HTERT RPE-1 (cell line): Measurements from ENCODE around the gene NCKAP5.

Experiments
- in situ Hi-C: fragments of 300-500 bp; cut with MboI; formaldehyde crosslinking; loops from 4 replicates; pipeline ENCODE4 v1.14.3; 2020; ENCODE audit warnings: low sequenced_read_pairs

Gene NCKAP5

GRCh38 chr2:132790207-132790785 lies 778.0 kb downstream of the NCKAP5 start:
- in situ Hi-C loops = no loop called here

- in situ Hi-C loops = no loop called here
These were observed 779.2 kb downstream of the NCKAP5 start for GRCh38 chr2:132789066-132789465.

GRCh38 chr2:132788310-132788838 lies 779.9 kb downstream of the NCKAP5 start:
- in situ Hi-C loops = no loop called here

DNA sequence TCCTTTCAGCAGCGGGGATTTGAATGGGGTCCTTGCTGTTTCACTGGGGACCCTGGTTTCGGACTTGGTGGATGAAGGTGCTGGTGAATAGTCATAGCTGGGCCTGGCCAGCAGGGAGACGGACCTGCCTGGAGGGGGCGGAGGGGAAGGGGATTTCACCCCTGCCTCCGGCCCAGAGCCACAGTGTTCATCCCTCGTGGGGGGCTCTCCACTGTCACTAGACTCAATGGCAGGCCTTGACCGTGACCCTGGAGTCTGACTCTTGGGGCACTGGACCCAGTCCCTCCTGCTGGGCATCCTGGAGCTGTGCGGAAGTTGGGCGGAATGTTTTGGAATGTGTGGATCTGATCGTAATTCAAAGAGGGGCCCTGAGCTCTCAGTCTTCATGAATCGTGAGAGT lies 784.4 kb downstream of the NCKAP5 start:
- in situ Hi-C loops = no loop called here

GRCh38 chr2:132782176-132782783 lies 786.0 kb downstream of the NCKAP5 start:
- in situ Hi-C loops = no loop called here

DNA sequence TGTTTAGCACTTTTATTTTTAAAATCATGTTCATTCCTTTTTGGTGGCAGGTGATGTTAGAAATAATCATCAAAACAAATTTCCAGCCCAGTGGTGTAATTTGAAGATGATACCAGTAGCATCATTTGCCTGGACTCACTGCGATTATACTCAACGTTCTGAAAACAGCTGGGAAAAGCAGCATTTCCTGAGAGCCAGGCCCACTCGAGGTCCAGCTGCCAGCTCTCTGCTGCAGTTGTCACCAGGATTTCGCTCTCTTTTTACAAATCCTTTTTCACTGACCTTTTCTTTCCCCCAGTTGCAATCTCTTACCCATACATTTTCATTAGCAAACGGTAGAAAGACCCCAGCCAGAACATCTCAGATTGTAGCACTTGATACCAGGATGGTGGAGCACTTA lies 787.6 kb downstream of the NCKAP5 start:
- in situ Hi-C loops = no loop called here

DNA sequence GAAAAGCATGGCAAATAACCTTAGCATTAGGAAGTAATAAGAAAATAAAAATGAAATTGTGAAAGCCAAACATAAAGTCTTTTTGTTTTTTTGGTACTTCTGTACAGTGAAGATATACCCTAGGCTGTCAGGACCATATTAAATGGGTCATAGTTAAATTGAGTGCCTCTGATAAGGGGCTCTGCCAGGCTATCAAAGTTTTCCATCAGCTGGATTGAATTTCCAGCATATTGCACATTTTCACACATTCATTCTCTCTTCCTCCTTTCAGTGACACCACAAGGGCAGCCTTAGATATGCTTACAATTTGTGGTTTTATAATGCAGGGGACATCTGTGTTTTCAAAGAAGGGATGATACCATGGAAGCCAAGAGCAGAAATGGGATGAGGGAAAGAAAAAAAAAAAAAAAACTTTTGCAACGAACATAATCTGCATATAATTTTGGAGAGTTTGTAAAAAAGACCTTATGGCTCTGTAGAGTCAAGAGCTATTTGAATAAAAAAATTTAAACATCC lies 789.0 kb downstream of the NCKAP5 start:
- in situ Hi-C loops = no loop called here

DNA sequence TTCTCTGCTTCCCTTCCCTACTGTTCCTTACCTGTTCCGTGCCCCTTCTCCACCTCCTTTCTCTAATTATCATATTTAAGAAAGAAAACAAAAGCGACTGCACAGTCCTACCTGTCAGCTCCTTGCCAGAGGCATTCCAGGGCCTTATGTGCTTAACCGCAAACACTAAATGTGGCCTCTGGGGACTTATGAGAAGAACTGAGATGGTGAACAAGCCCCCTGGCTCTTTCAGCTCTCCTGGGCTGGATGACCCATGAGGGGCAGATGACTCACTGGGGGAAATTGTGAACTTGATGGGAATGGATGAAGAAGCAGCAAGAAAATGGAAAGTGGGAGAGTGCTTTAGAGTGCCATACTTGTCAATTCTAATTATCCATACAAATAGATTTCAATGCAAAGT lies 792.0 kb downstream of the NCKAP5 start:
- in situ Hi-C loops = no loop called here

DNA sequence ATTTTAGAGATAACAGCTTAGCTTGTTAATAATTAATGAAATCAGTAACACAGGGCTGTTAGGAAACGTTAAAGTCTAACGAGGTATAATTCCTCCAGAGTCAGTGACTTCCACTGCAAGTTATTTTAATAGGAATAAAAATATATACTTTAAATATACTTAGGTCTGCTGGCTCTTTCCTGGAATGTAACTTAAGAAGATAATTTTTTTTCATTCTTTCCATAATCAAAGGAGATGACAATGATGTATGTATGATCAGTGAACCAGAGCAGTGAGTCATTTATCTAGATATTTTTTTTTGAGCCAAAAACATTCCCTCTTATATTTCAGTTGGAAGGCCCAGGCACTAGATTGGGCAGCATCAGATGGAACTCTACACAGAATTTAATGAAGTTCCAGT lies 794.1 kb downstream of the NCKAP5 start:
- in situ Hi-C loops = no loop called here

DNA sequence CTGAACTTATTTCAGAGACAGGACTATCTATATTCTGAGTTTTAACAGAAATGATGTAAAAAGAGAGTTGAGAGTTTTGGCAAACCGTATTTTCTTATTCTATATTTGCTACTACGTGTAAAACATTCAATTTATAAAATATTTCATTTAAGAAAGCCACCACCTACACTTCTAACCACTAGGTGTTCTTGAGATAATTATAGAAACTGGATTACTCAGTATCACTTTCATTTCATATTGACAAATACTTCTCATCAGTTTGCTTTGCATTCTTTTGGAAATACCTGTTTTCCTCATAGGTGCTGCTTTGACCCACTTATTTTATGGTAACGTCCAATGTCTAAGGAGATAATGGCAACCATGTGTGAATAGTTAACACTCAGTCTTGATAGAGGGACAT lies 794.9 kb downstream of the NCKAP5 start:
- in situ Hi-C loops = no loop called here

GRCh38 chr2:132772340-132772739 lies 795.9 kb downstream of the NCKAP5 start:
- in situ Hi-C loops = no loop called here

DNA sequence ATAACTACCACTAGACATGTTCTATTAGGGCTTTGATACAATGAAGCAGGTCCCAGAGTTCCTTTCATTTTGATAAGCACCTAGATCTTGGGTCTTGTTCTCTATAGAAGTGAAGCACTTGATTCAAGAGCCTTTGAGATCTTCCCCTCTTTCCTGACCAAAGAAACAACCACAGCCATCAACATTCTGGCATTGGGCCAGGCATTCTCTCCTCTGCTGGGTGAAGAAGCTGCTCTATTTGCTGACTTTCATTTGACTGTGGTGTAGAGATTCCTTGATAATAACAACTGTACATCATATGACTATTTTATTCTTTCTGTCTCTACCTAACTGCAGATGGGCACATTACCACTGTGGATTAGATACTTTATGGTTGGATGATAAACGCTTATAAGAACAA lies 801.7 kb downstream of the NCKAP5 start:
- in situ Hi-C loops = no loop called here

GRCh38 chr2:132761437-132761836 lies 806.8 kb downstream of the NCKAP5 start:
- in situ Hi-C loops = no loop called here

DNA sequence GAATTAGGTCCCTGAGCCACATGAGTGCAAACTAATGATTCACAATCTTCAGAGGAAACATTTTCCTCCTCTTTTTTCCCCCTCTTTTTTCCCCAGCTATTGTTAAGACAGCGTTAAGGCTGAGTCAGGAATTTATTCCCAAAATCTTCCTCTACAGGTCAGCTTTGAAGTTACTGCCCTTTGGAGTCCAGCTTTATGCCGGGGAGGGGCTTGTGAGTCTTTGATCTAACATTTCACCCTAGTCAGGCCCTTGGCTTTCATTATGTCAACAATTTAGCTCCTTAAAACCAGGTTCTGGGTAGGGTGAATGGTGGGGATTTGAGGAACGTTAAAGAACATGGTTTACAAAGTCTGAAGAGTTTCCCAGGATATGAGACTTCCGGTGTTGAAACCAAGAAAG lies 807.3 kb downstream of the NCKAP5 start:
- in situ Hi-C loops = no loop called here

DNA sequence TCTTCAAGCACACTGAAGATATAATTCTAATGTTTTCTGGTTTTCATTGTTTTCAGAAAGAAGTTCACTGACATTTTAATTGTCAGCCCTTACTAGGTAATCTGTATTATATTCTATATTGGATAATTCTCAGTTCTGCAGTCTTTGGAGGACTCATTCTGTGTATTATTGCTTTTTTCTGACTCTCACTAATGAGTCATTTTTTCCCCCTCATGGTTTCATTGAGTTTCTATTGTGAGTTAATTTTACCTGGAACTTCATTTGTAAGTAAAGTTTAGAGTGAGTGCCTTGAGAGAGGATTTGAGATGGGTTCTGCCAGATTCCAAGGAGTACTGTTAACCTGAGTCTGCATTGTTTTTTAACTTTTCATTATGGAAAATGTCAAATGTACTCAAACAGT lies 807.9 kb downstream of the NCKAP5 start:
- in situ Hi-C loops = no loop called here

GRCh38 chr2:132758995-132759394 lies 809.3 kb downstream of the NCKAP5 start:
- in situ Hi-C loops = no loop called here

DNA sequence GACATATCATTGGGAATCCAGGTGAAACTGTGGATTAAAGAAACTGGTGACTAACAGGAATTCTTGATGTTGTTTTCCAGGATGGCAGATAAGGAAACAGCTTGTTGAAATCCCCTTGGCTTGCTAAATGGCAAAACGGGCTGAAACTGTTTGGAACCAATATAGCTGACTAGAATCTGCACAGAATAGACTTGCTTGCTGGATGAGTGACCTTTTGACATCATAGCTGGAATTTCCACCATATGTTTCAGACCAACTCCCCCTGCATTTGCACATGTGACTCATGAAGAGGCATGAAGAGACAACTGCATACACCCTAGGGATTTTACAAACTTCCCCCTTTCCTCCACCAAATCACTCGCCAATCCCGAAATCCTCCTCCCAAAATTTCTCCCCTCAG lies 810.6 kb downstream of the NCKAP5 start:
- in situ Hi-C loops = no loop called here

- in situ Hi-C loops = no loop called here
These were observed 811.2 kb downstream of the NCKAP5 start for GRCh38 chr2:132757002-132757589.

DNA sequence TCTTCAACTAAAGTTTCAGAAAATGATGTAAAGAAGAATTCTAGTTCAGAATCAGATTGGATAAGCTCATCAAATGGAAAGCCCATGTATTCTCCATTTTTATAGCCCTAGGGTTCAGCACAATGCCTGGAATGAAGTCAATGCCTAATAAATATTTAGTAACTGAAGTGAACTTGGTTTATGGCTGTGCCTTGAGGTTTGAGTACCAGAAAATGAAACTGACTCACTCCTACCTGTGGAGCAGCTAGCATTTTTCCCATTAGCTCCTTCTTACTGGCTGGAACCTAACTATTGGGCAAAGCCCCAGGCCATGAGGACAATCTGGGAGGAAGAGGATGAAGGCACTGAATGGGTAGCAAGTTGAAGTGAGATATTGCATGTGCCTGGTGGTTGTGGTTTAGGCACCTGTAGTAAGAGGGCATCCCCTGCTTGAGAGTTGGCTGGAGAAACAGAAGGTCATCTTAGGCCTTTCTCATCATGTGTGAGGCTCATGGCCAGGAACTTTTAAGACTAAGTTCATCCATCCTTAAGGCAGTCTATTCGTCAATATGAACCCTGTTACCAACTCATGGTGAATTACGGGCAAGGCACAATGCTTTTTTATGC lies 813.3 kb downstream of the NCKAP5 start:
- in situ Hi-C loops = no loop called here

DNA sequence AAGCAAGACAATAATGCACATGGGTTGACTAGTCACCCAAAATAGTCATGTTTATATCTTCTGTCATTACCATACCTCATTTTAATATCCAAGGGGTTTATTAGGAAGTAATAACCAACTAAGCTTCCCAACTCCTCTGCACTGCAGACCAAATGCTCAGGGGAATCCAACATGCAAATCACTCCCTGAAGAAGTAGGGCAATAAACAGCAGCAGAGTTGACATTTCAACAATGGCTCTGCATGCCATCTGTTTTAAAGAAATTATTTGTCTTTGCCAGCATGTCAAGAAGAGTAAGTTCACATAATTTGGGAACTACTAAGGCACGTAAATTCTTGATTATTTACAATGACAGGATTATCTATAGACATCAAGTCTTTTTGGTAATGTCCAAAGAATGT lies 813.9 kb downstream of the NCKAP5 start:
- in situ Hi-C loops = no loop called here

DNA sequence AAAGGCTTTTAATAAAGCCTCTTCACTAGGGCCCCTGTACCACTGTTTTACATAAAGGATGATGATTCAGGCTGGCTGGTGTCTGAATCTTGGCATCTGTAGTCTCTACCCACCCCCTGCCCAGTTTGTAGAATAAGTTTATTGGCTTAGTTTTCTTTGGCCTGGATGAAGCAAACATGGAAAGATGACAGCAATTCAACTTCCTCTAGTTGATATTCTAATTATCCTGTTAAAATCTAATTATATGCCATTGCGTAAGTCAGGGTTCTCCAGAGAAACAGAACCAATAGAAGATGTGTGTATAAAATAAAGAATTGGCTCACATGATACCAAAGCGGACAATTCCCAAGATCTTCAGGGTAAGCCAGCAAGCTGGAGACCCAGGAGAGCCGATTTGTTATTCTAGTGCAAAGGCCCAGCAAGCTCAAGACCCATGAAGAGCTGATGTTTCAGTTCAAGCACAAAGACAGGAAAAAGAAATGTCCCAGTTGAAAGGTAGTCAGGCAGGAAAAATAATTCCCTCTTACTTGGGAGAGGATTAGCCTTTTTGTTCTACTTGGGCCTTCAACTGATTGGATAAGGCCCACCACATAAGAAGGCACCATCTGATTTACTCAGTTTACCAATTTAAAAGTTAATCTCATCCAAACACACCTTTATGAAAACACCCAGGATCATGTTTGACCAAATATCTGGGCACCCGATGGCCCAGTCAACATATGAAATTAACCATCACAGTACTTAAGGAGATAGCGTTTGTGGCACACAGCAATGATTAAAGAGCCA lies 815.6 kb downstream of the NCKAP5 start:
- in situ Hi-C loops = no loop called here
